Thyroid gland (tissue), 4 donors: ENCODE results near the gene NR3C1. TPM values are rescaled to one million over a fixed set of nuclear protein-coding genes. Genes with fewer than 3 reads are reported as not detected.

Experiments
- DNase-seq, 2 donors: peaks; one replicate each; pipeline ENCODE4 v3.0.0-alpha.2; 2019
- H3K27ac ChIP-seq, 3 donors: fragments of 200-600 bp; sonication (generic); 1 replicate in 2 of 3; 2 replicates in 1 of 3; pipeline ENCODE4 v1.5.1; 2016 to 2019; ENCODE audit warnings: mild to moderate bottlenecking in 1 of 3, moderate library complexity in 1 of 3
- H3K27me3 ChIP-seq: fragments of 200-600 bp; sonication (generic); one replicate; pipeline ENCODE4 v1.5.1; 2019
- H3K36me3 ChIP-seq, 2 donors: fragments of 200-600 bp; sonication (generic); one replicate each; pipeline ENCODE4 v1.5.1; 2016 to 2019
- H3K4me1 ChIP-seq, 2 donors: fragments of 200-600 bp; sonication (generic); one replicate each; pipeline ENCODE4 v1.5.1; 2017 to 2019
- H3K4me3 ChIP-seq, 3 donors: fragments of 200-600 bp; sonication (generic); replicated peaks in 1 of 3; 1 replicate in 2 of 3; 2 replicates in 1 of 3; pipeline ENCODE4 v1.5.1; 2016; ENCODE audit warnings: mild to moderate bottlenecking in 1 of 3
- H3K9me3 ChIP-seq: fragments of 200-600 bp; sonication (generic); one replicate; pipeline ENCODE4 v1.5.1; 2017
- POLR2A ChIP-seq, 2 donors: fragments of 450-650 bp; IDR thresholded peaks; one replicate each; pipeline ENCODE4 v1.6.1; 2017; ENCODE audit warnings: antibody characterized with exemption in 2 of 2, mild to moderate bottlenecking in 2 of 2, moderate library complexity in 1 of 2
- WGBS, 2 donors: methylation state at CpG; one replicate each; pipeline ENCODE4 v1.1.5; 2017; 5-methylcytosine and 5-hydroxymethylcytosine counted together
- intact Hi-C: fragments of 100-400 bp; cut with DNase I; formaldehyde crosslinking; loops from one replicate; pipeline ENCODE4 v1.15.1; 2023
- total RNA-seq, 4 donors: library from RNA; depleted of rRNA; stranded (reverse); fragments of >200 nt; gene quantifications; one replicate each; pipeline ENCODE4 v1.2.3, GENCODE V29; 2016
- TF ChIP-seq, protein P1 (sequence below), 6 experiments: fragments of 200-600 bp in 3 of 6; fragments of 450-650 bp in 3 of 6; sonication (generic) in 3 of 6; IDR thresholded peaks; one replicate each; pipeline ENCODE4 v1.5.1; 2016 to 2019; ENCODE audit warnings: antibody characterized with exemption in 6 of 6, mild to moderate bottlenecking in 2 of 6, inconsistent platforms in 1 of 6, moderate library complexity in 1 of 6

NR3C1 gene
- total RNA-seq, 4 donors from 2014 or later, result 59.4 to 67.7 (median 65.3) TPM

DNA sequence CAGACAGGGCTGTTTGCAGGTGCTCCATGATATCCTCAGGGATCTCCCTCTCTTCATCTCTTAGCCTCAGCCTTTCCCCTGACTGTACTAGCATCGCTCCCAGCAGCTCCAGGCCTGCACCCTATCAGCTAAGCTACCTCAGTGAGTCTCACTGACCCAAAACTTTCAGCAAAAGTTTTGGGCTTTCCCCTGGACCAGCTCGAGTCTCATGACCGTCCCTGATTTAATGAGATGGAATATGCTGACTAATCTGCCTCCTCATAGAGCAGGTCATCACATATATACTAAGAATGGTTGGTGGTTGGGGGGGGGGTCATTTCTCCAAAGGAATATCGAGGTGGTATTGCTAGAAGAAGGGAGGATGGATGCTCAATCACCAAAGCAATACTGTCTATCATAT, 151.5 kb downstream of the NR3C1 start:
- DNase-seq, result no peak
- whole genome bisulfite sequencing, 2 donors, result 92 to 94% methylated on average over 4 of the region's 4 CpGs
- no peaks in the 10 kb centered on the region for H3K27me3 ChIP-seq
- H3K27ac ChIP-seq, result no peak overlapping the region
- intact Hi-C loops, result no loop called here
- H3K9me3 ChIP-seq, result no peaks in the 10 kb centered on the region
- TF ChIP-seq POLR2A (IDR thresholded peaks at IDR 0.05), result no peak
- TF ChIP-seq, protein P1, sequence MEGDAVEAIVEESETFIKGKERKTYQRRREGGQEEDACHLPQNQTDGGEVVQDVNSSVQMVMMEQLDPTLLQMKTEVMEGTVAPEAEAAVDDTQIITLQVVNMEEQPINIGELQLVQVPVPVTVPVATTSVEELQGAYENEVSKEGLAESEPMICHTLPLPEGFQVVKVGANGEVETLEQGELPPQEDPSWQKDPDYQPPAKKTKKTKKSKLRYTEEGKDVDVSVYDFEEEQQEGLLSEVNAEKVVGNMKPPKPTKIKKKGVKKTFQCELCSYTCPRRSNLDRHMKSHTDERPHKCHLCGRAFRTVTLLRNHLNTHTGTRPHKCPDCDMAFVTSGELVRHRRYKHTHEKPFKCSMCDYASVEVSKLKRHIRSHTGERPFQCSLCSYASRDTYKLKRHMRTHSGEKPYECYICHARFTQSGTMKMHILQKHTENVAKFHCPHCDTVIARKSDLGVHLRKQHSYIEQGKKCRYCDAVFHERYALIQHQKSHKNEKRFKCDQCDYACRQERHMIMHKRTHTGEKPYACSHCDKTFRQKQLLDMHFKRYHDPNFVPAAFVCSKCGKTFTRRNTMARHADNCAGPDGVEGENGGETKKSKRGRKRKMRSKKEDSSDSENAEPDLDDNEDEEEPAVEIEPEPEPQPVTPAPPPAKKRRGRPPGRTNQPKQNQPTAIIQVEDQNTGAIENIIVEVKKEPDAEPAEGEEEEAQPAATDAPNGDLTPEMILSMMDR (IDR thresholded peaks at IDR 0.05), result no peak
- H3K4me3 ChIP-seq, result no peak overlapping the region
- H3K36me3 ChIP-seq, result no peaks in the 10 kb centered on the region
- no peaks in the 10 kb centered on the region for H3K4me1 ChIP-seq

DNA sequence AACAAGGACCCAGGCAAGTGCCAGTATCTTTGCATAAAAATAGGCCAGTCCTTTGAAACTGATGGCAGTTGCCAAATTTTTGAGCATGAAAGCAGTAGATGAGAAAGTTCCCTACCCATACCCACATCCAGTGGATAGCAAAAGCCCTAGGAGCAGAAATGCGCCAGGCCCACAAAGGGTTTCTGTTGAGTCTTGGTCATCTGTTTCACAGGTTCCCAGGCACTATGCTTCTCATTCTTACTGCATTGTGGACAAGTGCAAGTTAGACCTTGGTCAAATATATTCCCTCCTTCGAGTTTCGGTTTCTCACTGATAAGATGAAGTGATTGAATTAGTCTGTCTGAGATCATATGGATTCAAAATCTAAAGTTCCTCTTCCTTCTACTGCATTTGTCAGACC, 152.3 kb downstream of the NR3C1 start:
- Histone ChIP-seq H3K9me3 (no peaks in the 10 kb centered on the region), H3K4me1 (no peaks in the 10 kb centered on the region), H3K27me3 (no peaks in the 10 kb centered on the region), H3K36me3 (no peaks in the 10 kb centered on the region), H3K27ac (no peak overlapping the region), H3K4me3 (no peak overlapping the region)
- DNase-seq, result no peak
- no peak for TF ChIP-seq POLR2A (IDR thresholded peaks at IDR 0.05)
- TF ChIP-seq, protein P1 (IDR thresholded peaks at IDR 0.05), result no peak
- intact Hi-C loops, result no loop called here
- WGBS, 2 donors, result 93 to 96% methylated on average over 3 of the region's 3 CpGs

DNA sequence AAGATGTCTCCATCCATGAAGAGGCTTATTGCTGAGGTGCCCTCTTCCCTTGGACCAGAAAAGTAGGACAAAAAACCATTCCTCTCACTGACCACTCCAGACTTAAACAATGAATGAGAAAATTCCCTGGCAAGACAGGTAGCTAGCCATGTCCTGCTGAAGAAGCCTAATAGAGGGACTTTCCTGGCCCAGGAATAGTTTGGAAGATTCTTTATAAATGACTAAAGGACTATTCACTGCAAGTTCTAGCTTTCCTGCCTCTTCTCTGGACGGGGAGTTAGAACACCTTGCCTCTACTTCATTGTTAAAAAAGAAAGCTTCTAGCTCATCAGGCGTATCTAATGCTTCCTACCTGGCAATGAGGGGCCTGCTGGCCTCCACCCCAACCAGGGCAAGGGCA, 153.6 kb downstream of the NR3C1 start:
- H3K4me1 ChIP-seq, result no peaks in the 10 kb centered on the region
- intact Hi-C loops, result no loop called here
- TF ChIP-seq POLR2A (IDR thresholded peaks at IDR 0.05), result no peak
- TF ChIP-seq, protein P1 (IDR thresholded peaks at IDR 0.05), result no peak
- 91% methylated on average over 2 of the region's 2 CpGs for WGBS, 2 donors
- no peak overlapping the region for H3K4me3 ChIP-seq
- no peaks in the 10 kb centered on the region for H3K27me3 ChIP-seq
- H3K27ac ChIP-seq, result no peak overlapping the region
- no peak for DNase-seq
- no peaks in the 10 kb centered on the region for H3K9me3 ChIP-seq
- H3K36me3 ChIP-seq, result no peaks in the 10 kb centered on the region

DNA sequence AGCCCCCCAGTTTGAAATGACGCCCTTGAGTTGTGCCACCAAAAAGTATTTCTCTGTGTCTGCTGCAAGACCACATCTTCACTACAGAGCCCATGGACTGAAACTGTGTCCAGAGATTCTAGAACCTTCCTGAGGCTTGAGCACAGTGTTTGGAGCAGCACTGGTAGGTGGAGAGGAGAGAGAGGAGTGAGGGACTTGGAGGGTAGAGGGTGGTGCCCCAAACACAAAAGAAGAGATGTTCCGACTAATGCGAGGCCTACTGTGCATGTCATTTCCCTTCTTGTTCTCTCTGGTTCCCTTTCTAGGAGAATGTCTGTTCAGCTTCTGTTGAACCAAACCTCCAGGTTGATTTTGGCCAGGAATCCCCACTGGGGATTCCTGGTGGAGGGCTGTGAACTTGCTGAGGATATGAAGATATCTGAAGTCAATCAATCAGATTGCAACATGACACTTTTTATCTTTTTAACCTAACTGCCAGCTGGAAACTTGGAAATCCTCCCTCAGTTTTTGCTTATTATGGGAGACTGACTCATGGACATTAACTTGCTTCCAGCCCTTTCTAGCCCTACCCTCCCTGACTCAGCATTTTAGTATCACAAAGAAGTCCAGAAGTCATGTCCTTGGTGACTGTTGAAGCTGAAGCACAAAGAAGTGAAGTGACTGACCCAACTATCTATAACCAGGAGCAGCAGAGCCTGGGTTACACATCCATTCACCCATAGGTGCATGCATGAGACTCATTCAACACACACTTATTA, 154.5 kb downstream of the NR3C1 start:
- no peaks in the 10 kb centered on the region for H3K36me3 ChIP-seq
- WGBS, 2 donors, result 91 to 98% methylated on average over 3 of the region's 3 CpGs
- no peaks in the 10 kb centered on the region for H3K4me1 ChIP-seq
- intact Hi-C loops, result no loop called here
- H3K4me3 ChIP-seq, result no peak overlapping the region
- DNase-seq, result no peak
- TF ChIP-seq, protein P1 (IDR thresholded peaks at IDR 0.05), result no peak
- TF ChIP-seq POLR2A (IDR thresholded peaks at IDR 0.05), result no peak
- no peak overlapping the region for H3K27ac ChIP-seq
- no peaks in the 10 kb centered on the region for H3K27me3 ChIP-seq
- no peaks in the 10 kb centered on the region for H3K9me3 ChIP-seq

DNA sequence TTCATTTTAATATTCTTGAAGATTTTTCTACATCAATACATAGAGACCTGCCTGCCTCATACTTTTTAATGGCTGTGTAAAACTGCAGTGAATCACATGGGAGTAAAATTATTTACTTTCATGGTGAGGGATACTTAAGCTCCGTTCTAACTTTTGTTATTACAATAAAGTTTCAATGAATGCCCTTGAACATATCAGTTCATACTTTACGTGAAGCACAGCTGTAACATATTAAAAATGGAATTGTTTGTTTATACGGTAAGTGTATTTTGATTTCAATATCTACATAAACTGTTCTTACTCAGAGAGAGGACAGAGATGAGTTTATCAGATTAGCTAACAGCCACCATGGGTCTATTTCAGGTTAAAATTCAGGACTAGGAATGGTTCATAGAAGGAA, 155.1 kb downstream of the NR3C1 start:
- Histone ChIP-seq H3K27me3 (no peaks in the 10 kb centered on the region), H3K36me3 (no peaks in the 10 kb centered on the region), H3K4me1 (no peaks in the 10 kb centered on the region), H3K9me3 (no peaks in the 10 kb centered on the region), H3K27ac (no peak overlapping the region), H3K4me3 (no peak overlapping the region)
- TF ChIP-seq, protein P1 (IDR thresholded peaks at IDR 0.05), result no peak
- TF ChIP-seq POLR2A (IDR thresholded peaks at IDR 0.05), result no peak
- no peak for DNase-seq
- WGBS, 2 donors, result 86 to 88% methylated on average over 3 of the region's 3 CpGs
- intact Hi-C loops, result no loop called here
